ENCODE data around the gene MEPCE. TPM values are rescaled to one million over a fixed set of nuclear protein-coding genes. Genes with fewer than 3 reads are reported as not detected.
"Not testable (repeated sequence)": the region's sequence is repeated elsewhere in the genome, so short reads cannot be mapped to it uniquely, and the experiment has no call there.

MEPCE gene
- 80.9 and 89.1 TPM in 2 replicates for total RNA-seq (2014; rRNA removed; shearing (Covaris generic))

DNA sequence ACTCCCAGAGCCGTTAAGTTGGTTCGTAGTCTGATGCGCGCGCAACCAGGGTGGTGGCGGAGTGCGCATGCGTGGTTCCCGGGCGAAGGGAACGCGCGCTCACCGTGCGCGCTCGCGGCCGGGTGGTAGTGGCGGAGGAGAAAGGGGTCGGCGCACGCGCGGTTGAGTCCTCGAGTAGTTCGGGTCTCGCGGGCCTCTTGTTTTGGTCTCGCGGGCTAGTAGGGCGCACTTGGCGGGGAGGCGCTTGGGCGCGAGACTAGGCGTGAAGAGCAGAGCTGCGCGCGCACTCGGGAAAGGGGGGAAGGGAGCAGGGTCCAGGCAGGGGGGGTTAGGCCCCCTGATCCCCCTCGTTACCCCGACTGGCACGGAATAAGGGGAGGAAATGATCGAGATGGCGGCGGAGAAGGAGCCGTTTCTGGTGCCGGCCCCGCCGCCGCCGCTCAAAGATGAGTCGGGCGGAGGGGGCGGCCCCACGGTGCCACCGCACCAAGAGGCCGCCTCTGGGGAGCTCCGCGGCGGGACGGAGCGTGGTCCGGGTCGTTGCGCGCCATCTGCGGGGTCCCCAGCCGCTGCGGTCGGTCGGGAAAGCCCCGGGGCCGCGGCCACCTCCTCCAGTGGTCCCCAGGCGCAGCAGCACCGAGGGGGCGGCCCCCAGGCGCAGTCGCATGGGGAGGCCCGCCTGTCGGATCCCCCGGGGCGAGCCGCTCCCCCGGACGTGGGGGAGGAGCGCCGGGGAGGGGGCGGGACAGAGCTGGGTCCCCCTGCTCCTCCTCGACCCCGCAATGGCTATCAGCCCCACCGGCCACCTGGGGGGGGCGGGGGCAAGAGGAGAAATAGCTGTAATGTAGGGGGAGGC, at the start of gene MEPCE:
Gene MEPCE (plus strand): TSS at position 195 of the 856 bp plus-strand sequence. CDS start 188 bp downstream, at position 383.
- DNase-seq (ENCODE audit: low spot score) = peak; percentile 96

DNA sequence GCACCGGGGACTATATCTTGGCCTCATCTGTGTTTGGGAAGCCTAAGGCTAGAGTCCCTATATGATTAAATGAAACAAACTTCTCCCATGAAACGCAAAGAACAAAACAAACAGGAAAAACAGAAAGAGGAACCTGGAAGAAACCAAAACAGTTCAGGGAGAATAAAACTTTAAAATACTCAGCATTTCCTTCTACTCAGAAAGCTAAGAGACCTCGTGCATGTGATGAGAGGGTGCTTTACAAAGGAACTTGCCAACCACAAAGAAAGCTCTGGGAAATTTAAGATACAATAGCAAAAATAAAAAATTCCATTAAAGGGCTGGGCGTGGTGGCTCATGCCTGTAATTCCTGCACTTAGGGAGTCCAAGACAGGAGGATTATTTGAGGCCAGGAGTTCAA, 49.4 kb upstream of the MEPCE start:
- DNase-seq (ENCODE audit: low spot score) = no peak

- not testable (repeated sequence) for DNase-seq (ENCODE audit: low spot score)
Observed at GRCh38 chr7:100381531-100382233, 47.9 kb upstream of the MEPCE start.

GRCh38 chr7:100382234-100382853, 47.3 kb upstream of the MEPCE start:
- not testable (repeated sequence) for DNase-seq (ENCODE audit: low spot score)

- DNase-seq (ENCODE audit: low spot score) = no peak
Observed at GRCh38 chr7:100384628-100385294, 44.9 kb upstream of the MEPCE start.

DNA sequence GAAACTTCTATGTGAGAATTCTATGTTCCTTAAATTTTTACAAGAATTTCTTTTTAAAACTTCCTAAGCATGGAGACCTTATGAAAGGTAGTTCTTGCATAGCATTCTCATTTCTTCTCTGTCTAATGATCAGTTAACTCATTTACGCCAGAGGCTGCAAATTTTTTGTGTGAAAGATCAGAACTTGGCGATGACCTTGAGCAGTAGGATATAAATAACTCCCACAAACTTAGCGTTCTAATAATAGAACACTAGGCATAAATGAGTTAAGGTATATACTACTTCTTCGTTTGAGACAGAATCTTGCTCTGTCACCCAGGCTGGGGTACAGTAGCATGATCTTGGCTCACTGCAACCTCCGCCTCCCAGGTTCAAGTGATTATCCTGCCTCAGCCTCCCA, 42.7 kb upstream of the MEPCE start:
- DNase-seq (ENCODE audit: low spot score) = no peak

- DNase-seq (ENCODE audit: low spot score) = no peak
Observed at GRCh38 chr7:100387695-100388094, 41.9 kb upstream of the MEPCE start.

GRCh38 chr7:100389437-100390088, 40.1 kb upstream of the MEPCE start:
- DNase-seq (ENCODE audit: low spot score) = no peak

GRCh38 chr7:100390286-100391009, 39.2 kb upstream of the MEPCE start:
- no peak for DNase-seq (ENCODE audit: low spot score)

- no peak for DNase-seq (ENCODE audit: low spot score)
Observed at GRCh38 chr7:100393233-100393905, 36.3 kb upstream of the MEPCE start.

DNA sequence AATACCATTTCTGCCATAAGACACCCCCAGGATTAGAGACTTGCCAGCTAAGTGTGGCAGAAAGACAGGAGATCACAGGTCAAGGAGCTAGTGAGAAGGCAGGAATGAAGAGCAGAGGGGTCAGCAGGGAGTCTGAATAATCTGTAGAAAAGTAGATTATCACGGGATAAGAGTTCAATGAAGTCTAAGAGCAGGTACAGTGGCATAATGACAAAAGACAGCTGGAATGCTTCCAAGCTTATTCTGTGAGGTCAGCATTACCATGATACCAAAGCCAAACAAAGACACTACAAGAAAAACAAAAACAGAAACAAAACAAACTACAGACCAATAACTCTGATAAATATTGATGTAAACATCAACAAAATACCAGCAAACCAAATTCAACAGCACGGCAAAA, 35.6 kb upstream of the MEPCE start:
- no peak for DNase-seq (ENCODE audit: low spot score)

- no peak for DNase-seq (ENCODE audit: low spot score)
Observed at GRCh38 chr7:100396421-100396982, 33.1 kb upstream of the MEPCE start.

- no peak for DNase-seq (ENCODE audit: low spot score)
Observed at GRCh38 chr7:100397315-100398081, 32.1 kb upstream of the MEPCE start.

DNA sequence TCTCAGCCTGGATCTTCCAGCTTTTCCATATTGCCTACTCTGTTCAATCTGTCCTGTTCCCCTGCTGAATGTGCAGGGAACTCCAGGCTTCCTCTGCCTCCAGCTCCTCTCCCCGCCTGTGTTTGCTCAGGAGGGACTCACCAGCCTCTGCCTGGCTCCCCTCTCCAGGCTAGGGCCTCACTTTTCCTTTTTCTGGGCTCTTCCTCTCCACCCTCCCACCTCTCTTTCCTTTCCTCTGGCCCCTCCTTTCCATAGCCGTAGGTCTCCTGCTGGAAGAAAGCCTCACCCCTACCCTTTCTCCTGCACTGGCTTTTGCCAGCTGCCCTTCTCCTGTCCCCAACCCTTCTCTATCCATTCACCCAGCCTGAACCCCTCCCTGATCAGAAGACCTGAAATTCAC, 31.4 kb upstream of the MEPCE start:
- DNase-seq (ENCODE audit: low spot score) = no peak

GRCh38 chr7:100400041-100400440, 29.6 kb upstream of the MEPCE start:
- no peak for DNase-seq (ENCODE audit: low spot score)

GRCh38 chr7:100400656-100401055, 29.0 kb upstream of the MEPCE start:
- peak; percentile 42 for DNase-seq (ENCODE audit: low spot score)

DNA sequence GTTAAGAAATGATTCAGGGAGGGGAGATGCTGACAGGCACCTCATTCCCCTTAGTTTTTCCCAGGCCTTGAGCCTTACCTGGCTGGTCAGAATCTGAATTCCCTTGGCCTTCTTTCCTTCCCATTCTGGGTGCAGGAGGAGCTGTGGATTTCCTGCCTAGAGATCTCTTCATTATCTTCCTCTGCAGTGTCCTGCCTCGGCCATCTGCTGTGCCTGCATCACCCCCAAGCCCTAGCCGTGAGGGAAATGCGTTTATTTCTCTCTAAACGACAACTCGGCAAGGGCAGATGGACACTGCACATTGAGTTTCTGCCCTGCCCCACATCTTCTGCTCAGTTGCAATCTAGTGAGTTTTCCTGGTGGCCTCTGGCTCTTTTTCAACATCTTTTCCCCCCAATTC, 27.8 kb upstream of the MEPCE start:
- DNase-seq (ENCODE audit: low spot score) = no peak

DNA sequence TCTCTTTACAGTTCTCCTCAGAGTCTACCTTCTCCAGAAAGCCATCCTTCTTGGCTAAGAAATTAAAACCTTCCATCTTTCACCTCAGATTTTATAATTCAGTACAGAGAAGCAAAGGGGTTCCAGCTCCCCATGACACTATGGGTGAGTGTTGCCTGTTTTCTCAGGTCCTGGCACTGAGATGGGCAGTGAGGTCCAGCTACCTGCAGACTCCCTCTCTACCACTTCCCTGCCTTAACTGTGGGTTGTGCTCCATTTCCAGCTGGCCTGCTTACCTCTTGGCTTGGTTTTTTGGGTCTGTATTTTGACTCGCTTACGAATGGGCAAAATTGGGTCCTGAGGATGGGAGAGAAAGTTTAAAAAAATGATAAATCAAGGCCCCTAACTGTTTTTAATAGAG, 27.4 kb upstream of the MEPCE start:
- DNase-seq (ENCODE audit: low spot score) = no peak

DNA sequence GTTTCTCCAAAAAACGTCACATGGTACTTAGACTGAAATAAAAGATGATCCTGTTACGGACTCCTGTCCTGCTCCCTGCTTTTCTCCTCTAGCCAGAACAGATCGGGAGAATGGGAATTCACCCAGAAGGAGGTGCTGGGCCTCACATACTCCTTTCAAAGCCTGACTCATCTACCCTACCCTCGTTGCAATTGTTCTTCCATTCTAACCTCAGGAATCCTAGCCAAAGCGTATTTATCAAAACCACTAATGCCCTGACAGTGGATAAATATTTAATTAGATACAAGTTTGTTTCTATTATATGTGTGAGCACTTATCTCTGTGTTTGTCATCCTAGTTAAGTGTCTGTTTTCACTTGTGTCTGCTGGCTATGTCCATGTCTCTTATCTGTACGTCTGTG, 22.9 kb upstream of the MEPCE start:
- DNase-seq (ENCODE audit: low spot score) = no peak
